ENCODE results near the gene CARS2.

DNA sequence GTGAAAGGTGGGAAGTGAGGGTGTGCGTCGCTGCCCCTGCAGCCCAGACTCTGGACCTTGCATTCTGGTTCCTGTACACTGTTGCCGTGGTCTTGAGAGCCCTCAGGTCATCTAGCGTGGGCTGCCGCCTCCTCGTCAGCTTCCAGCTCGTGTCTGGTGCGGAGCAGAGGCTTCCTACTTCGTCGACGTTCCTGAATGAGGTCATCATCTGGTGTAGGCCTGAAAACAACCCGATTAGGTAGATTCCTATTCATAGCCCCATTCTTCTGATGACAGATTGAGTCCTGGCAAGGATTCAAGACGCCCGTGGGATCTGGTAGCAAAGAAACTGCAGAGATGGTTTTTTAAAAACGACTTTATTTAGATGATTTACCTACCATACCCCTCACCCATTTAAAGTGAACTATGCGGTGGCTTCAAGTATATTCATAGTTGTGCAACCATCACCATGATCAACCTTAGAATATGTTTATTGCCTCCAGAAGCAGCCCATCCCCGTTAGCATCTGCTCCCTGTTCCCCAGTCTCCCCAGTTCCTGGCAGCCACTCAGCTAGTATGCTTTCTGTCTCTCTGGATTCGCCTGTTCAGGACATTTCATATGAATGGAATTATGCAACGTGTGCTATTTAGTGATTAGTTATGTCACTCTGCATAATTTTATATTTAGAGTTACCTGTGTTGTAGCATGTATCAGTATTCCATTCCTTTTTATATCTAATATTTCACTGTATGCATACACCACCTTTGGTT is 76.8 kb downstream of the CARS2 start:
- no peak for TF ChIP-seq FOSL1 (IDR thresholded peaks at IDR 0.05; ENCODE audit: insufficient read depth, low read depth, low read length)
- no peak for TF ChIP-seq POLR2AphosphoS5 (IDR thresholded peaks at IDR 0.05; ENCODE audit: low read depth, low read length)
- TF ChIP-seq, protein P1, sequence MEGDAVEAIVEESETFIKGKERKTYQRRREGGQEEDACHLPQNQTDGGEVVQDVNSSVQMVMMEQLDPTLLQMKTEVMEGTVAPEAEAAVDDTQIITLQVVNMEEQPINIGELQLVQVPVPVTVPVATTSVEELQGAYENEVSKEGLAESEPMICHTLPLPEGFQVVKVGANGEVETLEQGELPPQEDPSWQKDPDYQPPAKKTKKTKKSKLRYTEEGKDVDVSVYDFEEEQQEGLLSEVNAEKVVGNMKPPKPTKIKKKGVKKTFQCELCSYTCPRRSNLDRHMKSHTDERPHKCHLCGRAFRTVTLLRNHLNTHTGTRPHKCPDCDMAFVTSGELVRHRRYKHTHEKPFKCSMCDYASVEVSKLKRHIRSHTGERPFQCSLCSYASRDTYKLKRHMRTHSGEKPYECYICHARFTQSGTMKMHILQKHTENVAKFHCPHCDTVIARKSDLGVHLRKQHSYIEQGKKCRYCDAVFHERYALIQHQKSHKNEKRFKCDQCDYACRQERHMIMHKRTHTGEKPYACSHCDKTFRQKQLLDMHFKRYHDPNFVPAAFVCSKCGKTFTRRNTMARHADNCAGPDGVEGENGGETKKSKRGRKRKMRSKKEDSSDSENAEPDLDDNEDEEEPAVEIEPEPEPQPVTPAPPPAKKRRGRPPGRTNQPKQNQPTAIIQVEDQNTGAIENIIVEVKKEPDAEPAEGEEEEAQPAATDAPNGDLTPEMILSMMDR (IDR thresholded peaks at IDR 0.05; ENCODE audit: control extremely low read depth in 1 of 3, insufficient read depth in 1 of 3, low read depth in 1 of 3, low read length in 3 of 3): no peak

Data from H1 (cell line).